IMR-90 (cell line): ENCODE data around the gene COPS9. TPM values are rescaled to one million over a fixed set of nuclear protein-coding genes. Genes with fewer than 3 reads are reported as not detected.

Experiments
- ATAC-seq: fragments of 200-7000 bp; cut with Tn5 transposase; 2 replicates; pipeline ENCODE4 v1.9.1; 2020; ENCODE audit warnings: low read depth, mild to moderate bottlenecking, moderate library complexity
- BruUV-seq: library from RNA; stranded (reverse); fragments of 400-500 nt; replicated peaks from 2 replicates; lab custom pipeline; 2021; lab: Mats Ljungman, UMichigan
- CTCF ChIA-PET: fragments of 300-600 bp; formaldehyde crosslinking; extraction: SDS; loops from one replicate; lab custom pipeline; 2021; ENCODE audit warnings: antibody characterized with exemption; lab: Yijun Ruan, JAX
- POLR2A ChIA-PET: fragments of 300-600 bp; sonication (Branson Sonifier 250); formaldehyde crosslinking; loops from one replicate; lab custom pipeline; 2022; ENCODE audit warnings: antibody characterized with exemption; ENCODE audit not compliant: unreplicated experiment; lab: Charles Lee
- DNase-seq: peaks from one replicate; pipeline ENCODE4 v3.0.0; 2013
- H2AFZ ChIP-seq: replicated peaks from 2 replicates; pipeline ENCODE3; 2013; ENCODE audit warnings: low read length, mild to moderate bottlenecking; ENCODE audit not compliant: poor library complexity
- H2AK5ac ChIP-seq: 2 replicates; pipeline ENCODE4 v1.6.1; 2013; ENCODE audit warnings: low read depth, low read length, inconsistent platforms
- H2AK9ac ChIP-seq: replicated peaks from 2 replicates; pipeline ENCODE3; 2013; ENCODE audit warnings: mild to moderate bottlenecking, low read depth, low read length, moderate library complexity; ENCODE audit not compliant: poor library complexity
- H2BK120ac ChIP-seq: 2 replicates; pipeline ENCODE4 v1.6.1; 2013; ENCODE audit warnings: low read depth, low read length, inconsistent platforms
- H2BK15ac ChIP-seq: 3 replicates; pipeline ENCODE4 v1.6.1; 2013; ENCODE audit warnings: low read depth, low read length, inconsistent platforms
- H2BK20ac ChIP-seq: 2 replicates; pipeline ENCODE4 v1.6.1; 2013; ENCODE audit warnings: low read depth, mild to moderate bottlenecking, inconsistent platforms, low read length, moderate library complexity
- H2BK5ac ChIP-seq: 2 replicates; pipeline ENCODE4 v1.6.1; 2013; ENCODE audit warnings: mild to moderate bottlenecking, low read depth, low read length, inconsistent platforms; ENCODE audit not compliant: poor library complexity, severe bottlenecking
- H3K14ac ChIP-seq: replicated peaks from 2 replicates; pipeline ENCODE4 v1.6.1; 2013; ENCODE audit warnings: low read depth, low read length, inconsistent platforms
- H3K18ac ChIP-seq: 2 replicates; pipeline ENCODE4 v1.6.1; 2013; ENCODE audit warnings: low read depth, low read length, control low read depth
- H3K23ac ChIP-seq: 2 replicates; pipeline ENCODE4 v1.6.1; 2013; ENCODE audit warnings: low read depth, low read length, inconsistent platforms
- H3K27ac ChIP-seq: 2 replicates; pipeline ENCODE4 v1.5.1; 2013; ENCODE audit warnings: mild to moderate bottlenecking, control low read depth, low read length; ENCODE audit not compliant: insufficient read depth
- H3K27me3 ChIP-seq: 2 replicates; pipeline ENCODE4 v1.6.1; 2013; ENCODE audit warnings: low read length; ENCODE audit not compliant: control insufficient read depth, insufficient read depth
- H3K36me3 ChIP-seq: 2 replicates; pipeline ENCODE4 v1.6.1; 2013; ENCODE audit warnings: low read length, mixed read lengths; ENCODE audit not compliant: control insufficient read depth, insufficient read depth
- H3K4ac ChIP-seq: 2 replicates; pipeline ENCODE4 v1.6.1; 2013; ENCODE audit warnings: low read depth, low read length, inconsistent platforms
- H3K4me1 ChIP-seq: 2 replicates; pipeline ENCODE4 v1.6.1; 2013; ENCODE audit warnings: low read length, mixed read lengths; ENCODE audit not compliant: control insufficient read depth, insufficient read depth
- H3K4me2 ChIP-seq: 2 replicates; pipeline ENCODE4 v1.6.1; 2013; ENCODE audit warnings: low read depth, mild to moderate bottlenecking, control low read depth, low read length, moderate library complexity
- H3K4me3 ChIP-seq: 2 replicates; pipeline ENCODE4 v1.5.1; 2013; ENCODE audit warnings: low read depth, mild to moderate bottlenecking, control low read depth, low read length, moderate library complexity; ENCODE audit not compliant: insufficient read depth
- H3K56ac ChIP-seq: 2 replicates; pipeline ENCODE4 v1.6.1; 2013; ENCODE audit warnings: low read length, inconsistent platforms; ENCODE audit not compliant: insufficient read depth; ENCODE audit errors: extremely low read depth
- H3K79me1 ChIP-seq, 2 experiments: 2 replicates each; pipeline ENCODE4 v1.6.1; 2013; ENCODE audit warnings: low read length in 2 of 2, inconsistent platforms in 1 of 2, low read depth in 1 of 2
- H3K9ac ChIP-seq: 2 replicates; pipeline ENCODE4 v1.6.1; 2013; ENCODE audit warnings: low read depth, low read length, control low read depth
- H3K9me1 ChIP-seq: 2 replicates; pipeline ENCODE4 v1.6.1; 2013; ENCODE audit warnings: low read length, inconsistent platforms; ENCODE audit not compliant: insufficient read depth
- H3K9me3 ChIP-seq: 2 replicates; pipeline ENCODE4 v1.6.1; 2013; ENCODE audit warnings: low read length; ENCODE audit not compliant: control insufficient read depth, insufficient read depth
- H4K20me1 ChIP-seq: 2 replicates; pipeline ENCODE4 v1.6.1; 2013; ENCODE audit warnings: low read length, inconsistent platforms; ENCODE audit not compliant: insufficient read depth
- H4K5ac ChIP-seq: 2 replicates; pipeline ENCODE4 v1.6.1; 2013; ENCODE audit warnings: mild to moderate bottlenecking, low read depth, low read length, control low read depth
- H4K8ac ChIP-seq, 2 experiments: 2 replicates each; pipeline ENCODE4 v1.6.1; 2013; ENCODE audit warnings: low read depth in 2 of 2, low read length in 2 of 2, control low read depth in 1 of 2, inconsistent platforms in 1 of 2
- H4K91ac ChIP-seq: 2 replicates; pipeline ENCODE4 v1.6.1; 2013; ENCODE audit warnings: low read depth, low read length, inconsistent platforms; ENCODE audit not compliant: insufficient read depth
- CHD1 ChIP-seq: IDR thresholded peaks from 2 replicates; pipeline ENCODE4 v1.6.1; 2012; ENCODE audit warnings: low read depth, low read length, improper control_type of control experiment
- CTCF ChIP-seq: conservative IDR thresholded peaks from 2 replicates; pipeline ENCODE4 v1.5.1; 2012; ENCODE audit warnings: mild to moderate bottlenecking, low read depth, low read length, improper control_type of control experiment
- MAZ ChIP-seq: IDR thresholded peaks from 2 replicates; pipeline ENCODE4 v1.6.1; 2012; ENCODE audit warnings: low read depth, mild to moderate bottlenecking, low read length, improper control_type of control experiment, moderate library complexity, borderline replicate concordance
- WGBS, 2 experiments: methylation state at CpG; one replicate each; pipeline versions ENCODE4 v1.1.5 to v1.1.7; 2013; ENCODE audit warnings: missing lambda C conversion rate in 2 of 2; ENCODE audit not compliant: insufficient read length in 1 of 2; ENCODE audit errors: extremely low coverage in 2 of 2; 5-methylcytosine and 5-hydroxymethylcytosine counted together
- dilution Hi-C: fragments of 300-500 bp; cut with HindIII; formaldehyde crosslinking; loops from one replicate; pipeline ENCODE4 v1.14.3; 2018; ENCODE audit warnings: low sequenced_read_pairs; ENCODE audit not compliant: unreplicated experiment
- in situ Hi-C: fragments of 300-500 bp; cut with MboI; formaldehyde crosslinking; loops from 3 replicates; pipeline ENCODE4 v1.14.3; 2019; ENCODE audit warnings: low sequenced_read_pairs, inconsistent platforms, mixed read lengths
- intact Hi-C: fragments of 100-400 bp; cut with micrococcal nuclease; formaldehyde crosslinking; loops from 2 replicates; pipeline ENCODE4 v1.10.0; 2022
- polyA plus RNA-seq, 3 experiments: library from polyadenylated mRNA; depleted of rRNA; stranded (reverse); fragments of >200 nt; gene quantifications; 2 replicates each; pipeline ENCODE4 v1.2.3, GENCODE V29; 2012; ENCODE audit warnings: low replicate concordance in 1 of 3
- total RNA-seq: library from RNA; depleted of rRNA; stranded (reverse); fragments of >200 nt; gene quantifications from 2 replicates; pipeline ENCODE4 v1.2.3, GENCODE V29; 2012

Gene COPS9
- total and polyA plus RNA-seq, 2 of the 4 experiments (the other 2 are of a cell fraction) = 85.9 to 309 TPM

DNA sequence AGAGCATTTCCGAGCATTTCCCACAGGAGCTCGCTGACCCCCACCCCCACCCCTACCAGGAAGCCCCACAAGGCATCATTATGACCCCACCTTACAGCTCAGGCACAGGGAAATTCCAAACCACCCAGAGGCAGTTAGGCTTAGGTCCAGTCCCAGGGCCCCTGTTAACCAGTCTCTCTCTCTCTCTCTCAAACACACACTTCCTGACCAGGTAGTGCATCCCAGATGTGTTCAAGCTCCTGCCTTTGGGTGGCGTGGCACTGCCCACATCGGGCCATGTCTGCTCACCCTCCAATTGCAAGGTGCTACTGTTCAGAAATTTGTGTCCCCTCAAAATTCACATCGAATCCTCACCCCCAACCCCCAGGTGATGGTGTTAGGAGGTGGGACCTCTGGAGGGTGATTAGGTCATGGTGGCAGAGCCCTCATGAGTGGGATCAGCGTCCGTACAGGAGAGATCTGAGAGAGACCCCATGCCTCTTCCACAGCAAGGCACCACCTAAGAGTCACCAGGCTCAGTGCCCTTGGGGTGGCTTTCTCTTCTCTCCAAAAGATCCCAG is 8.8 kb downstream of the COPS9 start:
- H3K9me3 ChIP-seq = no peaks in the 10 kb centered on the region
- dilution Hi-C loops = no loop called here
- intact Hi-C loops = no loop called here
- no peak overlapping the region for H2BK5ac ChIP-seq
- DNase-seq (no peak), ATAC-seq (no peak)
- no peak overlapping the region for H3K14ac ChIP-seq
- no peak overlapping the region for H3K4me2 ChIP-seq
- no peak overlapping the region for H3K18ac ChIP-seq
- no peak overlapping the region for H2BK15ac ChIP-seq
- no peak overlapping the region for H4K8ac ChIP-seq
- no peak overlapping the region for H2AFZ ChIP-seq
- H3K4me3 ChIP-seq = no peak overlapping the region
- H3K27me3 ChIP-seq = no peaks in the 10 kb centered on the region
- H3K56ac ChIP-seq = no peak overlapping the region
- no peak overlapping the region for H4K91ac ChIP-seq
- no peak overlapping the region for H3K4ac ChIP-seq
- no peak overlapping the region for H3K23ac ChIP-seq
- no peak overlapping the region for H4K5ac ChIP-seq
- H2AK5ac ChIP-seq = no peak overlapping the region
- H3K4me1 ChIP-seq = no peaks in the 10 kb centered on the region
- BruUV-seq = no TSS peak
- no peaks in the 10 kb centered on the region; a peak in 1 of 4 replicates for H3K79me1 ChIP-seq
- no peak overlapping the region for H3K9ac ChIP-seq
- H4K20me1 ChIP-seq = no peaks in the 10 kb centered on the region
- no peak overlapping the region for H2AK9ac ChIP-seq
- CTCF ChIA-PET = no interaction called here
- POLR2A ChIA-PET = no interaction called here
- H2BK20ac ChIP-seq = no peak overlapping the region
- in situ Hi-C loops = loop anchor here (25.0 kb wide), 1 partner anchor 1090 kb away; no protein-coding TSS in a partner anchor
- no peak overlapping the region for H2BK120ac ChIP-seq
- TF ChIP-seq MAZ (no peak), CTCF (no peak), CHD1 (no peak)
- peaks cover 41% of the 10 kb centered on the region for H3K36me3 ChIP-seq
- no peak overlapping the region for H3K27ac ChIP-seq
- no peaks in the 10 kb centered on the region for H3K9me1 ChIP-seq
- WGBS, 2 experiments = 100% methylated on average over 3 of the region's 7 CpGs; no CpG with 5 or more reads in 1 of the 2 experiments
